Sigmoid colon (tissue), 4 donors: ENCODE measurements around the gene NKAIN4.

Experiments
- EP300 ChIP-seq, 4 donors: sonication (generic); formaldehyde crosslinking; IDR thresholded peaks; one replicate each; pipeline ENCODE4 v1.6.1; 2017; ENCODE audit warnings: antibody characterized with exemption in 4 of 4
- POLR2A ChIP-seq, 2 donors: fragments of 450-650 bp; IDR thresholded peaks; one replicate each; pipeline ENCODE4 v1.6.1; 2016; ENCODE audit warnings: antibody characterized with exemption in 2 of 2, mild to moderate bottlenecking in 2 of 2, moderate library complexity in 2 of 2
- POLR2AphosphoS5 ChIP-seq, 4 donors: sonication (generic); formaldehyde crosslinking; IDR thresholded peaks; one replicate each; pipeline ENCODE4 v1.6.1; 2017; ENCODE audit warnings: antibody characterized with exemption in 4 of 4
- TF ChIP-seq, protein P1 (sequence below), 4 experiments: fragments of 450-650 bp in 3 of 4; fragments of 200-600 bp in 1 of 4; IDR thresholded peaks; one replicate each; pipeline ENCODE4 v1.5.1; 2016 to 2019; ENCODE audit warnings: antibody characterized with exemption in 4 of 4, mild to moderate bottlenecking in 3 of 4, moderate library complexity in 2 of 4

DNA sequence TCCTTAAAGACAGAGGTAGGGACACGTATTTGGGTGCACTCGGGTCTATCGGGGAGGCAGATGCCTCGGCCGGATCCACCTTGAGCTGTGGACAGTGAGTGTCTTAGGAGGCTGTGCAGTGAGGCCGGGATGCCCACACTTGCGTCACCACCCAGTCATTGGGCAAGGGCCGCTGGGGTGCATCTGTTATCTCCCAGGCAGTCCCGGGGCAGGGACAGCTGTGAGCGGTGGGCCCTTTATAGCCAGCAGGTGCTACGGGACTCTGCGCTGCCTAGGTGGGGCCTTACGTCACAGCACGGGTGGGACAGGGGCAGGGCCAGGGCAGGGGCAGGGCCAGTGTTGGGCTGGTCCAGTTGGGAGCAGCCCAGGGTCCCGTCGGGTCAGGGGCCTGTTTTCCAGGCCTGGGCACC is 38.0 kb upstream of the NKAIN4 start:
- TF ChIP-seq, protein P1, sequence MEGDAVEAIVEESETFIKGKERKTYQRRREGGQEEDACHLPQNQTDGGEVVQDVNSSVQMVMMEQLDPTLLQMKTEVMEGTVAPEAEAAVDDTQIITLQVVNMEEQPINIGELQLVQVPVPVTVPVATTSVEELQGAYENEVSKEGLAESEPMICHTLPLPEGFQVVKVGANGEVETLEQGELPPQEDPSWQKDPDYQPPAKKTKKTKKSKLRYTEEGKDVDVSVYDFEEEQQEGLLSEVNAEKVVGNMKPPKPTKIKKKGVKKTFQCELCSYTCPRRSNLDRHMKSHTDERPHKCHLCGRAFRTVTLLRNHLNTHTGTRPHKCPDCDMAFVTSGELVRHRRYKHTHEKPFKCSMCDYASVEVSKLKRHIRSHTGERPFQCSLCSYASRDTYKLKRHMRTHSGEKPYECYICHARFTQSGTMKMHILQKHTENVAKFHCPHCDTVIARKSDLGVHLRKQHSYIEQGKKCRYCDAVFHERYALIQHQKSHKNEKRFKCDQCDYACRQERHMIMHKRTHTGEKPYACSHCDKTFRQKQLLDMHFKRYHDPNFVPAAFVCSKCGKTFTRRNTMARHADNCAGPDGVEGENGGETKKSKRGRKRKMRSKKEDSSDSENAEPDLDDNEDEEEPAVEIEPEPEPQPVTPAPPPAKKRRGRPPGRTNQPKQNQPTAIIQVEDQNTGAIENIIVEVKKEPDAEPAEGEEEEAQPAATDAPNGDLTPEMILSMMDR (IDR thresholded peaks at IDR 0.05) = no peak
- TF ChIP-seq POLR2A (IDR thresholded peaks at IDR 0.05) (no peak), POLR2AphosphoS5 (IDR thresholded peaks at IDR 0.05) (no peak), EP300 (IDR thresholded peaks at IDR 0.05) (no peak)
